PC-9 (cell line): ENCODE results near the gene ACKR1. TPM values are rescaled to one million over a fixed set of nuclear protein-coding genes. Genes with fewer than 3 reads are reported as not detected.

Experiments
- BruUV-seq: library from RNA; stranded (reverse); fragments of 400-500 nt; replicated peaks from 2 replicates; lab custom pipeline; 2021; lab: Mats Ljungman, UMichigan
- CTCF ChIA-PET: fragments of 300-600 bp; sonication (Branson Sonifier 250); formaldehyde crosslinking; loops from one replicate; lab custom pipeline; 2022; ENCODE audit warnings: antibody characterized with exemption; lab: Charles Lee
- POLR2A ChIA-PET: fragments of 300-600 bp; sonication (Branson Sonifier 250); formaldehyde crosslinking; loops from one replicate; lab custom pipeline; 2022; ENCODE audit warnings: antibody characterized with exemption; ENCODE audit not compliant: unreplicated experiment; lab: Charles Lee
- DNase-seq, 2 experiments: peaks; one replicate each; pipeline versions ENCODE4 v3.0.0 to v3.0.0-alpha.2; 2015 to 2022; ENCODE audit warnings: mixed read lengths in 1 of 2
- H2AFZ ChIP-seq: fragments of 200-600 bp; sonication (generic); 2 replicates; pipeline ENCODE4 v1.8.1; 2017; ENCODE audit warnings: antibody characterized with exemption
- H3F3A ChIP-seq: fragments of 200-600 bp; sonication (generic); 2 replicates; pipeline ENCODE4 v1.8.1; 2017; ENCODE audit warnings: antibody characterized with exemption, mild to moderate bottlenecking, low read depth; ENCODE audit not compliant: insufficient read depth
- H3K27ac ChIP-seq: fragments of 200-600 bp; sonication (generic); 2 replicates; pipeline ENCODE4 v1.6.1; 2016; ENCODE audit warnings: mixed run types
- H3K27me3 ChIP-seq: fragments of 200-600 bp; sonication (generic); 2 replicates; pipeline ENCODE4 v1.6.1; 2016; ENCODE audit warnings: low read depth, mixed run types; ENCODE audit not compliant: insufficient read depth
- H3K36me3 ChIP-seq: fragments of 200-600 bp; sonication (generic); 2 replicates; pipeline ENCODE4 v1.6.1; 2016; ENCODE audit warnings: low read depth, mixed run types
- H3K4me1 ChIP-seq: fragments of 200-600 bp; sonication (generic); replicated peaks from 2 replicates; pipeline ENCODE4 v1.6.1; 2016; ENCODE audit warnings: mixed run types; ENCODE audit not compliant: insufficient read depth
- H3K4me2 ChIP-seq: fragments of 200-600 bp; sonication (generic); 2 replicates; pipeline ENCODE4 v1.6.1; 2017; ENCODE audit warnings: mixed run types
- H3K4me3 ChIP-seq: fragments of 200-600 bp; sonication (generic); 2 replicates; pipeline ENCODE4 v1.6.1; 2016; ENCODE audit warnings: mixed run types
- H3K79me2 ChIP-seq: fragments of 200-600 bp; sonication (generic); 2 replicates; pipeline ENCODE4 v1.6.1; 2017; ENCODE audit warnings: low read depth, mixed run types
- H3K9me2 ChIP-seq: fragments of 200-600 bp; sonication (generic); 2 replicates; pipeline ENCODE4 v1.8.1; 2017; ENCODE audit warnings: mild to moderate bottlenecking; ENCODE audit not compliant: insufficient read depth
- H3K9me3 ChIP-seq: fragments of 200-600 bp; sonication (generic); 2 replicates; pipeline ENCODE4 v1.8.1; 2016; ENCODE audit warnings: low read depth; ENCODE audit not compliant: insufficient read depth
- H4K20me1 ChIP-seq: fragments of 200-600 bp; sonication (generic); 2 replicates; pipeline ENCODE4 v1.8.1; 2017; ENCODE audit not compliant: insufficient read depth
- CTCF ChIP-seq: fragments of 200-600 bp; sonication (generic); conservative IDR thresholded peaks from 2 replicates; pipeline ENCODE4 v1.6.1; 2017; ENCODE audit warnings: mixed run types, antibody characterized with exemption, mild to moderate bottlenecking, moderate library complexity
- EZH2 ChIP-seq: fragments of 200-600 bp; sonication (generic); IDR thresholded peaks from 2 replicates; pipeline ENCODE4 v1.8.0; 2017; ENCODE audit warnings: antibody characterized with exemption, low read depth
- intact Hi-C: fragments of 100-400 bp; cut with micrococcal nuclease; formaldehyde crosslinking; loops from one replicate; pipeline ENCODE4 v1.10.0; 2022; ENCODE audit not compliant: unreplicated experiment
- total RNA-seq: library from RNA; stranded (reverse); gene quantifications from 2 replicates; pipeline ENCODE4 v1.2.3, GENCODE V29; 2021

ACKR1 gene
- total RNA-seq, 1 experiment from 2014 or later = not detected

DNA sequence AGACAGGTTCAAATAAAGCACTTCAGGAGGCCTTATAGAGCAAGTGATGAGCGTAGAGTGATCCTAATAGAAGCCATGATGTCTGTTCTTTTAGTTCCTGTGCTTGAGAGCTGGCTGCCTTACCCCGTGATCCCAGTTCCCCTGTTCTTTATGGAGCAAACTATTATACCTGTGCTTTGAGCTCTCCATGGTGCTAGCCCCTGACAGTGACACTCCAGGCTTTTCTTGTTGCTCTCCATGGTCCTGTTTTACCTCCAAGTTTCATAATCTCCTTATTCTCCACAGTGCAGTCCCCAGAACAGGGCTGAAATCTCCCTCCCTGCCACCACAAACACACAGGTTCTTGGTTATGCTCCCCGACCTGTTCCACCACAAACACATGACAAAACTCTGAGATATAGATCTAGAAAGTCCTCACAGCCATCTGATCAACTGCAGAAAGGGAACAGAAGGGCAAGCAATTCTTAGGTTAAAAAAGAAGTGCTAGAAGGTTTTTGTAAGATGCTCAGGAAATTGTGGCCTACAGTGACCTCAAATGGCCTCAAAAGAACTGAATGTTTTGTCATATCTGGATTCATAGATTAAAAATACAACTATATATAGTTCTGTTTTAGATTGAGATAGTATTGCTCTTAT, 27.3 kb upstream of the ACKR1 start:
- DNase-seq = peak in 1 of 2 experiments; percentile 40
- Histone ChIP-seq H3K27ac (no peak overlapping the region), H3K9me3 (no peaks in the 10 kb centered on the region), H3K9me2 (no peaks in the 10 kb centered on the region), H3K4me2 (no peak overlapping the region), H3K79me2 (no peaks in the 10 kb centered on the region), H3K4me3 (no peak overlapping the region), H3K36me3 (no peaks in the 10 kb centered on the region), H3K27me3 (0 out of 2 replicates have a peak, but pooled peaks cover 2% of the 10 kb centered on the region), H3F3A (no peaks in the 10 kb centered on the region), H3K4me1 (no peaks in the 10 kb centered on the region), H4K20me1 (no peaks in the 10 kb centered on the region), H2AFZ (no peak overlapping the region)
- no peak for TF ChIP-seq CTCF
- no peak for TF ChIP-seq EZH2
- ChIA-PET POLR2A (no interaction called here), CTCF (no interaction called here)
- intact Hi-C loops = no loop called here
- BruUV-seq = no TSS peak

DNA sequence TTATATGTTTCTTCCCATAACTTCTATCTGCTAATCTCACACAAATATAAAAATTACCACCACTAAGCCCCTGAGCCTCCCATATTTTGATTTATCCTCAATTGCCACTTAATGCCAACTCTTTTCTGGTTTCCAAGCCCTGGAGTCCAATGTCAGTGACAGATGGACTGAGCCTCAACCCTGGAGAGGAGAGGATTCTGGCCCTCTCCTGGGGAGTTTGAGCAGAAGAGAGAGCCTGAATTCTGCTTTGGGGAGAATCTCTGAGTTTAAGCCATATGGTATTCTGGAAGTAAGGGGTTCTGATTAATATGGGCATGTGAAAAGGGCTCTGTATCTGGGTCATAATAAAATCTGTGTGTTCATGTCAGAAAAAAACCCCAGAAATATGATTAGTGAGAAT, 24.8 kb upstream of the ACKR1 start:
- ChIA-PET POLR2A (no interaction called here), CTCF (no interaction called here)
- Histone ChIP-seq H3F3A (no peaks in the 10 kb centered on the region), H2AFZ (no peak overlapping the region), H3K4me2 (no peak overlapping the region), H3K36me3 (no peaks in the 10 kb centered on the region), H3K4me1 (no peaks in the 10 kb centered on the region), H3K27ac (no peak overlapping the region), H3K9me2 (no peaks in the 10 kb centered on the region), H3K79me2 (no peaks in the 10 kb centered on the region), H3K27me3 (0 out of 2 replicates have a peak, but pooled peaks cover 2% of the 10 kb centered on the region), H3K9me3 (no peaks in the 10 kb centered on the region), H3K4me3 (no peak overlapping the region), H4K20me1 (no peaks in the 10 kb centered on the region)
- intact Hi-C loops = no loop called here
- no peak for DNase-seq
- TF ChIP-seq CTCF (no peak), EZH2 (no peak)
- BruUV-seq = no TSS peak

- Histone ChIP-seq H4K20me1 (no peaks in the 10 kb centered on the region), H2AFZ (no peak overlapping the region), H3F3A (no peaks in the 10 kb centered on the region), H3K27ac (no peak overlapping the region), H3K36me3 (no peaks in the 10 kb centered on the region), H3K79me2 (no peaks in the 10 kb centered on the region), H3K4me2 (no peak overlapping the region), H3K9me2 (no peaks in the 10 kb centered on the region), H3K4me1 (no peaks in the 10 kb centered on the region), H3K27me3 (0 out of 2 replicates have a peak, but pooled peaks cover 8% of the 10 kb centered on the region), H3K4me3 (no peak overlapping the region), H3K9me3 (no peaks in the 10 kb centered on the region)
- ChIA-PET CTCF (no interaction called here), POLR2A (no interaction called here)
- no peak for DNase-seq
- BruUV-seq = no TSS peak
- intact Hi-C loops = no loop called here
- TF ChIP-seq CTCF (no peak), EZH2 (no peak)
These were observed 24.2 kb upstream of the ACKR1 start for GRCh38 chr1:159180516-159180915.
